Measurements from ENCODE around the gene SLC35C1.
"Not testable (repeated sequence)": the region's sequence is repeated elsewhere in the genome, so short reads cannot be mapped to it uniquely, and the experiment has no call there.

The SLC35C1 gene

DNA sequence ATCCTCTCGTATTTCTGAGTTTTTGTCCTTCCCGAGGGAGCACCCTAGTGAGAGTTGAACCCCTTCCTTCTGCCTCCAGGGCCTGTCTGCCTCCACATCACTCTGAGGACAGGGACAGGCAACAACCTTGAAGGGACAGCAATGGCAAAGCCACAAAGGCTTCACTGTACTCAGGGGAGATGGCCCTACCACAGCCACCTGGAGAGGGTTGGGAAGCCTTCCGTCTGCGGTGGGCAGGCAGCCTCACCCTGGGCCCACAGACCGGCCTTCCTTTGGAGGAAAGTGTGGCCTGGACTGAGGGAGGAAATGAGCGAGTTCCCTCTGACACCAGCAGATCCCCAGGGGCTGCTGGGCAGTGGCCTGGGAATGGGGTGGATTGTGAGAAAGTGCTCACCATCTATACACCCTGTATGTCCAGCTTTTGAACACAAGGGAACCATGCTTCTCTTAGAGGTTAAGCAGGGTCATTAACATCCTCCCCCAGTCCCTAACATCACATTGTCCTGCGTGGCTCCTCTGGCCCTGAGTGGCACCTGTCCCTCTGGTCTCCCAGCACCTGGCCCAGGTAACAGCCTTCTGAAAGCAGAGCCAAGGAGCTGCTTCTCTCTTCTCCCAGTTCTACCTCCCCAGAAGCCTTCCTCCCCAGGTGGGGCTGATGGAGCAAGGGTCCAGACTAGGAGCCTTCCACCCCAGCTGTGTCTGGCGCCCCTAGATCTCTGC, 6.8 kb downstream of the SLC35C1 start:
- FAIRE-seq = no peak

DNA sequence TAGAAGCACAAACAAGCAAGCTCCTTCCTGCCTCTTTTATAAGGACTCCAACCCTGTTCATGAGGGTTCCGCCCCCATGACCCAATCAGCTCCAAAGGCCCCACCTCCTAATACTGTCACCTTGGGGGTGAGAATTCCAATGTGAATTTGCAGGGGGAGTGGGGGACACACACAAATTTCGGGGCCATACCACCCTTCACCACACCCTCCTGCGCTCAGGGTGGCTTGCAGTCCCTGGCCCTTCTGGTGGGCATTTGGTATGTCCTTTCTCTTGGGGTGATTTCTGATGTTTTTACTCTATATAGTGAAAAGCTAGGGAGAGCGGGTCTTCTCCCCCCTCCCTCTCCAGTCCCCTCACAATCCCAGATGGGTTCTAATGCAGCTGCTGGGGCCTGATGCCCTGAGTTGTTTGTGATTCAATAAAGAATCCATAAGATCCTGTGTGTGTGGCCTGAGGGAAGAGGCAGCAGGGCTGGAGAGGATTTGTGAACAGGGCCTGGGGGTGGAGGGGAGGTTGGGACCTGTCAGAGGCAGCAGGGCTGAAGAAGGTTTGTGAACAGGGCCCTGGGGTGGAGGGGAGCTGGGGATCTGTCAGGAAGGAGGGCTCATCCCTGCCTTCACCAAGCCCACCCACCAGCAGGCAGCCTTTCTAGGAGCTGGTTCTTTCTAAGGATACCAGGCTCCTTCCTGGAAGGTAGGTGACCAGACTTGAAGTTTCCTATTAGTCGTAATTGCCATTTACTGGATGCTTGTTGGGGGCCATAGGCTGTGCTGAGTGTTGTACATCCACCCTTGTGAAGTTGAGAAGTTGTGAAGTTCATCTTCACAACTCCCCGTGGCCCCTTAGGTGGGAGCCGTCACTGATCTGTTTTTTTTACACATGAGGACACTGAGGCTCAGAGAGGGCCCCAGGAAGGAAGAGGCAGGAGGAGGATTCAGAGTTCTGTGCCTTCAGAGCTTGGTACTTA, 7.9 kb downstream of the SLC35C1 start:
- FAIRE-seq = no peak

DNA sequence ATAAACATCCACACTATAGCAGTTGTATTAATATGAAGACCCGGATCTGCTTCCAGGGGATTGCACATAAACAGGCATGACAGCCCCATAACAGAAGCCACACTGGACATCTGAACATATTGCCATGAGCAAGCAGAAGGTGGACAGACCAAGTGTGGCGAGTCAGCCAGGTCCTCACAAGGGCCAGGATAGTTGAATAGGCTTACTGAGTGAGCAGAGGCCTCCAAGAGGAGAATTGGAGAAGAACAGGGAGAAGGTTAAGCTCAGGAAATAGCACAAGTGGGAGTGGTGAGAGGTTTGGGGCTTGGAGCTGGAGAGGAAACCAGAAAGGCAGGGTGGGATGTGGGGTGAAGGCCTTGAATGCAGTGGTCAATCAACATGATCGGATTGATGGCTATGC, 10.8 kb downstream of the SLC35C1 start:
- FAIRE-seq = no peak

DNA sequence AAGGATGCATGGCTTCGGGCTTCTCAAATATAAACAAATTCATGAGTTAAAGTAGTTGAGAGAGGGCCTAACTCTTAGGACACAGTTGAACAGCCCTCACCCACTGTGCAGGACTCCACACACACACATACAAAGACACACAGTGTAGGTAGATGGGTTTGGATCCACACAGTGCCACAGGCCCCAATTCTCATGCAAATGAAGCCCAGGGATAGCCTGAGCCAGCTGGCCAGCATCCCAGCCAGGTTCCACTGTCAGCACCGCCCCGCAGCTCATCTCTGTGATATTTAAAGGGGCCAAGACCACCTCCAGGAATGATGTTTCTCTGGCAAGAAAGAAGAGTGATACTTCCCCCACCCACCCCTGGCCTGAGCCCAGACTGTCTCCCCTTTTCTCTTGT, 11.7 kb downstream of the SLC35C1 start:
- no peak for FAIRE-seq

DNA sequence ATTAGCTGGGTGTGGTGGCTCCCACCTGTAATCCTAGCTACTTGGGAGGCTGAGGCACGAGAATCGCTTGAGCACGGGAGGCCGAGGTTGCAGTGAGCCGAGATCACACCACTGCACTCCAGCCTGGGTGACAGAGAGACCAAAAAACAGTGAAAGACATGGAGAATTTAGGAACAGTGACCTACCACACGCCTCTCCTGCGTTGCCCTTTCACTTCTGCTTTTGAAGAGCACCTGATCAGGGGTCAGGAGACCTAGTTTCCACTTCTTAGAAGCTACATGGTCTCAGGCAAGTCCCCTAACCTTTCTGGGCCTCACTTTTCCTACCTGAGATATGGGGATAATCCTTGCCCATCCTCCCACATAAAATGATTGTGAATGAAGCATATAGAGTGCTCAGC, 12.2 kb downstream of the SLC35C1 start:
- no peak for FAIRE-seq

DNA sequence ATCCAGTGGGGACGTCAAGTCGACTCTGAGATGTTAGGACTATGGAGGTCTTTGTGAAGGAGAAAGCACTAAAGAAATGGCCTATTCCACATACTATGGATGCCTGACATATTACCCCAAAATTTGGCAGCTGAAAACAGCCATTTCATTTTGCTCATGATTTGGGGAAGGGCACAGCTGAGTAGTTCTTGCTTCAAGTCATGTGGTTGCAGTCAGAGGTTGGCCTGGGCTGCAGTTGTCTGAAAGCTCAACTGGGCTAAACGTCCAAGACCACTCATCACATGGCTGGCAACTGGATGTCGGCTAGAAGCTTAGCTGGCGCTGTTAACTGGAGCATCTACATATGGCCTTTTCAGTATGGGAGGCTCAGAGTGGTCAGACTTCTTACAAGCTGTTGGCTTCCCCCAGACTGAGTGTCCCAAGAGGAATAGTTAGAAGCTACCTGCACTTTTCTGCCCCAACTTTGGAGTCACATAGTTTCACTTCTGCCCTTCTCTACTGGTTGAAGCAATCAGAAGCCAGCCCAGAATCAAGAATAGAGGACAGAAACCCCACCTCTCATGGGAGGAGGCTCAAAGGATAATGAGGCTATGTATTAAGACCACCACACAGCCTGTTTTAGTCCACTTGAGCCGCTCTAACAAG, 14.1 kb downstream of the SLC35C1 start:
- FAIRE-seq = no peak

DNA sequence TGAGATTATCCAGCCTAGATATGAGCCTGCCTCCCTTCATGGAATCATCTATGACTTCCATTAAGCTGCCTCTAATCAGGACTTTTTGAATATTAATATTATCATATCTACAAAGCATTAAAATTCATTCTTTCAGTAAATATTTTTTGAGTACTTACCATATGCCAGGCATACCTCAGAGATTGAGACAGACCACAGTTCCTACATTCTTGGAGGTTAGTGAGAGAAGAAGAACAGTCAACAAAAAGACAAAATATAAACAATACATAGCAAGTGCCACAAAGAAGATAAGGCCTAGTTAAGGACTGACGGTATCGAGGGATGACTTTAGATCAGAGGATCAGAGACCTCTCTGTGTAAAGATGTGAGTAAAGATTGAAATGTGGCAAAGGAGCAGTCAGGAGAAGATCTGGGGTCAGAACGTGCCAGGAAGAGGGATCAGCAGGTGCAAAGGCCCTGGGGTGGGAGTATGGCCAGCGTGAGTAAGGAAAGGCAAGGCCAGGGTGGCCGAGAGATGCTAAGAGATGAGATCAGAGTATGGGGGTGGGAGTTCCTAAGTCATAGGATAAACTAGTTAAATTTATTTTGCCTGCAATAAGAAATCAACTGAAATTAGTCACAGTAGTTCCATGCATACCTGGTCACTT, 15.4 kb downstream of the SLC35C1 start:
- no peak for FAIRE-seq

DNA sequence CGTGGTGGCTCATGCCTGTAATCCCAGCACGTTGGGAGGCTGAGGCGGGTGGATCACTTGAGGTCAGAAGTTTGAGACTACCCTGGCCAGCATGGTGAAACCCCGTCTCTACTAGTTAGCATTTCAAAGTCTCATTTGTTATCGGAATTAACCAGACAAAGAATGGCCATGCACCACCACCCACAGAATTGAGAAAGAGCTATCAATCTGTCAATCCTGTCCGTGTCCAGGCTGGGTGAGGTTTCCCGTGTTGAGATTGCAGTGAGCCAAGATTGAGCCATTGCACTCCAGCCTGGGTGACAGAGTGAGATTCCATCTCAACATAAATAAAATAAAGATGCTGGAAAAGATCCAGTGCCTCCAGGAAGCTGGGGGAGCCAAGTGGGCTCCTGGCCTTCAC, 21.5 kb downstream of the SLC35C1 start:
- FAIRE-seq = peak; percentile 100

DNA sequence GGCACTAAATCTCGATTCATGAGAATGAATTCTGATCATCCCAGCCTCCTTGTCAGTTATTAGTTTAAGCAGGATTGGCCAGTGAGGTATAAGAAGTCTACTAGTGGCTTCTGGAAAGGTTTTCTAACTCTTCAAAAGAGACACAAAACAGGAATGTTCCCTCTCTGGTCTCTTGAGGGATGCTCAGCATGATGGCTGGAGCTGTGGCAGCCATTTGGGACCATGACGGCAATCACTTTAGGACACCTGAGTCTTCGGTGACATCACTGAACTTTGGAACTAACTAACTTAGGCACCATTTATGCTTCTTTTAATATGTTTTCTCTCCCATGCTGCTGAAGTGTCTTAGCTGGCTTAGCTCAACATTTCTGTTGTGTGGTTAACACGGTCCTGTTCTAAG, 22.2 kb downstream of the SLC35C1 start:
- FAIRE-seq = no peak

DNA sequence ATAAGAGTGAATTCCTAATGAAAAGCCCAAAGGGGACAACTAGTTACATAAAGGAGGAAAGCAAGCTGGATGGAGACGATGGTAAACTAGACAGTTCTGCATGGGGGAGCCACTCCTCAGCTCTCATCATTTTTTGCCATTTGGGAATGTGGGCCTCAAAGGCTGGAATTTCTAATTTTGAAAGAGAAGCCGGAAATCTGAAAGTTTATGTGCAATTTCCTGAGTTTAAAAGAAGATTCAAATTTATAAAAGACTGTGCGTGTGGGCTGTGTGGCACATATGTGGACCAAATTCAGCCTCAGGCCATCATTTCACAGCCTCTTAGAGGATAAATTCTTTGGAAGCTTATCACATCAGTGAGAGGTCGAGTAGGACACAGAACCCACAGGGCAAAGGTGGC, 24.0 kb downstream of the SLC35C1 start:
- FAIRE-seq = no peak

DNA sequence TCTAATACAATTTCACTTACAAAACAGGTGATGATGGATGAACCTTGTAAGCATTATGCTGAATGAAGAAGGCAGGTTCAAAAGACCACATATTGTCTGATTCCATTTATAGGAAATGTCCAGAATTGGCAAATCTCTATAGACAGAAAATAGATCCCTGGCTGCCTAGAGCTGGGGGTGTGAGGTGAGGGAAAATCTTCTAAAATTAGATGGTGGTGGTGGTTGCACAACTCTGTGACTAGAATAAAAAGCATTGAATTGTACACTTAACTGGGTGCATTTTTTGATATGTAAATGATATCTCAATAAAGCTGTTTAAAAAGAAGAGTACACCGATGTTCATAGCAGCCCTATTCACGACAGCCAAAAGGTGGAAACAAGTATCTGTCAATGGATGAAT, 25.6 kb downstream of the SLC35C1 start:
- FAIRE-seq = no peak

DNA sequence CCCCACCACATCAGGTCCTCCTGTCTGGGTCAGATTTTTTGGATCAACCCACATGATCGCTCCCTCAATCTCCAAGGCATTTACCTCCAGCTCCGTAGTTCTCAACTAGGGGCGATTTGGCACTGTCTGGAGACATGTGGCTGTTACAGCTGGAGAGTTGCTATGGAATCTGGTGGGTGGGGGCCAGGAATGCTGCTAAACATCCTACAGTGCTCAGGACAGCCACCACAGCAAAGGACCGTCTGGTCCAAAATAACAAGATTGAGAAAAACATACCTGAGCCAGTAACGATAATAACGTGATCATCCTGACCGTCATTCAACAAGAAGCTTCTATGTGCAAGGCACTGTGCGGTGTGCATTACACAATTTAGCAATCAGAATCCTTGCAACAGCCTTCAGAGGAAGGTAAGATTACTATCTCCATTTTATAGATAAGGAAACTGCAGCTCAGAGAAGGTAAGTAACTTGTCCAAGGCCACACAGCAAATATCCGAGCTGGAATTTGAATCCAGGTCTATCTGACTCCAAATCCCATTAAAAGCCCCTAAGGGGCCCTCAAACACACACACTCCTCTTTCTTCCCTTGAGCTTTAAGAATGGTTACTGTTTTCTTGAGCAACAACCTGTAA, 28.0 kb downstream of the SLC35C1 start:
- FAIRE-seq = no peak

DNA sequence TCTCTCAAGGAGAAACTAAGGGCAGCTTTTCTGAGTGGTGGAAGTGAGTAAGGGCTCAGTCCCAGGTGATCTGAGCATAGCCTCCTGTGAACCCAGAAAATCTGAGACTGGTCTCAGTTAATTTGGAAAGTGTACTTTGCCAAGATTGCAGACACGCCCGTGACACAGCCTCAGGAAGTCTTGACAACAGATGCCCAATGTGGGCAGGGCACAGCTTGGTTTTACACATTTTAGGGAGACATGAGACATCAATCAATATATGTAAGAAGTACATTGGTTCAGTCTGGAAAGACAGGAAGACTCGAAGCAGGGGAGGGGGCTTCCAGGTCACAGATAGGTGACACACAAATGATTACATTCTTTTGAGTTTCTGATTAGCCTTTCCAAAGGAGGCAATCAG, 28.8 kb downstream of the SLC35C1 start:
- FAIRE-seq = no peak

DNA sequence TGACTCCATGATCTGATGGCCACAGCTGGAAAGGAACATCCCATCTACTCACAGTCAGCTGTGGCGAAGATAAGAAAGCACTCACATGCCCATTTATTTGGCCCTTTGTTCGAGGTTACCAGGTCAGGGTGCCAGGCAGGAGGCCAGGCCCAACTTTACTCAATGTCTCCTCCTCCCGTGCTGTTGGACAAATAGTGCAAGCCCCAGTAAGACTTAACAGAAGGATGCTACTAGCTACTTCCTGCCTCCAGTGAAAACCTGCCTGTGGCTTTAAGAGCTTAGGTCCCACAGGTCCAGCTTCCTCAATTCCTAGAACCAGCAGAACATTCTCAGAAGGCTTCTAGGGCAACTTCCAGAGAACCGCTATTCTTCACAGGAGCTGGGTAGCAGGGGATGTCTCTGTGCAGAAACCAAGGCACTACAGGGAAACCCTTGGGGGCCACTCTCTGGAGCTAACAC, 29.4 kb downstream of the SLC35C1 start:
- no peak for FAIRE-seq

DNA sequence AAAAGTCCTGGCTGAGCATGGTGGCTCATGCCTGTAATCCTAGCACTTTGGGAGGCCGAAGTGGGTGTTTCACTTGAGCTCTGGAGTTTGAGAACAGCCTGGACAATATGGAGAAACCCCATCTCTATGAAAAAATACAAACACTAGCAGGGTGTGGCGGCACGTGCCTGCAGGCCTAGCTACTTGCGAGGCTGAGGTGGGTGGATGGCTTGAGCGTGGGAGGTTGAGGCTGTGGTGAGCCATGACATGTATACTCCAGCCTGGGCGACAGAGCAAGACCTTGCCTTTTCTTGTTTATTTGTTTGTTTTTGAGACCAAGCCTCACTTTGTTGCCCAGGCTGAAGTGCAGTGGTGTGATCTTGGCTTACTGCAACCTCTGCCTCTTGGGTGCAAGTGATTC, 34.3 kb downstream of the SLC35C1 start:
- FAIRE-seq = no peak

DNA sequence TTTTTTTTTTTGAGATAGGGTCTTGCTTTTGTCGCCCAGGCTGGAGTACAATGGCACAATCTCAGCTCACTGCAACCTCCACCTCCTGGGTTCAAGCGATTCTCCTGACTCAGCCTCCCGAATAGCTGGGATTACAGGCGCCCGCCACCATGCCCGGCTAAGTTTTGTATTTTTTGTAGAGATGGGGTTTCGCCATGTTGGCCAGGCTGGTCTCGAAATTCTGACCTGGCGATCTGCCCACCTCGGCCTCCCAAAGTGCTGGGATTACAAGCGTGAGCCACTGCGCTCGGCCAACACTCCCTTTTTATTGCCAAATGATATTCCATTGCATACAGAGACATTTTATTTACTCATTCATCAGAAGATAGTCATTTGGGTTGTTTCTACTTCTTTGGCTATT, 35.3 kb downstream of the SLC35C1 start:
- FAIRE-seq = not testable (repeated sequence)

DNA sequence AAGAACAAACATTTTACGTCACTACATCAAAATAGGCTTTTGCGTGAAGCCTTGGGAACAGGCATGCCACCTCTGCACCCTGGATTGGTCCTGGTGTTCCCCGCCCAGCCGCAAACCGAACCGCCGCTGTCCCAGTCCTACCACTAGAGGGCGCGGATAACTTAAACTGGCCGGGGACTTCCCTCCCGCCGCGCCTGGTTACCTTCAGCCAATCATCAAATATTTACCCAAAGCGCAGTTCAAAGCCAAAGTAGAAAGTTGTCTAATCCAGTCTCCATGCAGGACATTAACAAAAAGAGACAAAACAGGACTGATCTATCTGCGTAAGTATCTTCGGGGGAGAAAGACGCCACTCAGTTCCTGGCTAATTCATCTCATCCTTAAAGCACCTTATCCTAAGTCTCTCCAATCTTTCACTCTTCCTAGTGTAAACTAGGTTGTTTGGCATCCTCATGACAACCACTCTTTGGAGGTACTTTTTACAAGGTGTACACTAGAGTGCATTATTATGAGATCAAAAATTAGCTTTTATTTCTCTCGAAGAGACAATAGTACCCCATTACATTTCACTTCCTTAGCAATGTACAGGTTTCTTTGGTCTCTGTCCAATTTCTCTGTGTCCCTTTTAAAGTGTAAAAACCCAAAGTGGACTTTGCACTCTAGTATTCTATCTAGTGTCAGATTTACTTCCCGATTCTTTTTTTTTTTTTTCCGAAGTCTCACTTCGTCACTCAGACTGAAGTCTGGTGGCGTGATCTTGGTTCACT, 38.4 kb downstream of the SLC35C1 start:
- FAIRE-seq = peak; percentile 4

DNA sequence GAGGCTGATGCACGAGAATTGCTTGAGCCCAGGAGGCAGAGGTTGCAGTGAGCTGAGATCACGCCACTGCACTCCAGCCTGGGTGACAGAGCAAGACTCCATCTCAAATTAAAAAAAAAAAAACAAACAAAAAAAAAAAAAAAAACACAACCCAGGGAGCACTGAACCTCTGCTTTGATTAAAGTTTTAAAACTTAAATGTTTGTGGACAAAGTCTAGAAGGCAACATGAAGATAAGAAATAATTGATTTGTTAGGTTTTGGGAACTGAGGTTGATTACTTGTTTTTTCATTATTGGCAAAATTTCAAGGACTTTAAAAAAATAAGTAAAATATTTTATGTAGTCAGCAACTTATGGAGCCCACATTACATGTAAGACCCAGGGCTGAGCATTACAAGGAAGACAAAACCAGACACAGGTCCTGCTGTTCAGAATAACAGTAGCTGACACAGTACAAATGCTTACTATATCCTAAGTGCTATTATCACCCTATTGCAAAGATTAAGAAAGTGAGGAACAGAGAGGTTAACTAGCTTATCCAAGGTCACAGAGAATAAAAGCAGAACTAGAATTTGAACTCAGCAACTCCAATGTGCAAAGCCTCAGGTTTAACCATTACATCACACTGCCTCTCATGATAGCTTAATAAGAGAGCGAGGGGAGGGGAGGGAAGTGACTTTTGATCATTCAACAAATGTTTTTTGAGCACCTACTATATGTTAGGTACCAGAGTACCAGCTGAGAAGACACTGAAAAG, 40.1 kb downstream of the SLC35C1 start:
- no peak for FAIRE-seq

DNA sequence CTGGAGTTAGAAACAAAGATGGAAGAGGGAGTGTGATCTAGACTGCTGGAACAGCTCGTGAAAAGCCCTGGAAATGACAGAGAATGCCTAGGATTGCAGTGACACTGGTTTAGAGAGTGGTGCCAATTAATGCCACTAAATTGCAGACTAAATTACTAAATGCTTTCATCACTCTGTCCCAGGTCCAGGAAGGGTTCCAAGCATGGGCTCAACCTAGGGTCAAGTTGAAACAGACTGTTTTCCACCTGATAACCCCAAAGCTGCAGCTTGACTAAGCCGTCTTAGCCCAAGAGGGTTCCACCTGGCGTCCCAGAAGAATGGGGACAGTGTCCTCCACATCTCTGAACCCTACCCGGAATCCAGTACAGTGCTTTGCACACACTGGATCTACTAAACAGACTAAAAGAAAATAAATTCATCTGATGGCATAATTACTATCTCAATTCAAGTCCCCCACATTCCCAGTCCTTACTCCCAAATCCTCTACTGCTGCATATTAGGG, 41.3 kb downstream of the SLC35C1 start:
- FAIRE-seq = no peak

All from endometrium (tissue), 2 donors.